ENCODE data around the gene FNDC8. TPM values are rescaled to one million over a fixed set of nuclear protein-coding genes. Genes with fewer than 3 reads are reported as not detected.

The FNDC8 gene
- total RNA-seq, 2 experiments from 2014 or later: not detected

- Histone ChIP-seq H3K4me3 (ENCODE audit: low read depth, low read length, poor library complexity, severe bottlenecking) (no peak overlapping the region), H3K9me3 (ENCODE audit: low read length) (no peaks in the 10 kb centered on the region), H3K79me2 (ENCODE audit: insufficient read depth, low read depth, low read length) (no peaks in the 10 kb centered on the region), H3K4me2 (ENCODE audit: low read length) (no peak overlapping the region), H4K20me1 (ENCODE audit: insufficient read depth, low read length) (no peaks in the 10 kb centered on the region), H3K36me3 (ENCODE audit: insufficient read depth, low read length) (peaks cover 80% of the 10 kb centered on the region), H3K4me1 (ENCODE audit: insufficient read depth, low read length, poor library complexity, severe bottlenecking) (no peaks in the 10 kb centered on the region), H3K9me2 (ENCODE audit: insufficient read depth, low read length) (no peaks in the 10 kb centered on the region), H2AFZ (ENCODE audit: low read length) (no peak overlapping the region), H3K27ac (ENCODE audit: low read depth, low read length, poor library complexity, severe bottlenecking) (no peak overlapping the region)
- no peak for DNase-seq (ENCODE audit: low spot score)
- no TSS peak for BruUV-seq (replicated peaks)
- ChIA-PET CTCF (ENCODE audit: unreplicated experiment) (no interaction called here), POLR2A (no interaction called here)
- intact Hi-C loops (cut with micrococcal nuclease; ENCODE audit: unreplicated experiment): no loop called here
- TF ChIP-seq CTCF (conservative IDR thresholded peaks at IDR 0.05; ENCODE audit: low read length) (no peak), EZH2phosphoT487 (IDR thresholded peaks at IDR 0.05; ENCODE audit: borderline replicate concordance, low read depth, low read length) (no peak)
Observed at GRCh38 chr17:35132099-35132498, 10.7 kb downstream of the FNDC8 start.

GRCh38 chr17:35132816-35133550 is 11.6 kb downstream of the FNDC8 start:
- Histone ChIP-seq H4K20me1 (ENCODE audit: insufficient read depth, low read length) (no peaks in the 10 kb centered on the region), H3K27ac (ENCODE audit: low read depth, low read length, poor library complexity, severe bottlenecking) (no peak overlapping the region), H3K9me3 (ENCODE audit: low read length) (no peaks in the 10 kb centered on the region), H3K79me2 (ENCODE audit: insufficient read depth, low read depth, low read length) (no peaks in the 10 kb centered on the region), H3K4me1 (ENCODE audit: insufficient read depth, low read length, poor library complexity, severe bottlenecking) (no peaks in the 10 kb centered on the region), H2AFZ (ENCODE audit: low read length) (no peak overlapping the region), H3K36me3 (ENCODE audit: insufficient read depth, low read length) (peaks cover 89% of the 10 kb centered on the region), H3K4me2 (ENCODE audit: low read length) (no peak overlapping the region), H3K9me2 (ENCODE audit: insufficient read depth, low read length) (no peaks in the 10 kb centered on the region), H3K4me3 (ENCODE audit: low read depth, low read length, poor library complexity, severe bottlenecking) (no peak overlapping the region)
- ChIA-PET CTCF (ENCODE audit: unreplicated experiment) (no interaction called here), POLR2A (no interaction called here)
- intact Hi-C loops (cut with micrococcal nuclease; ENCODE audit: unreplicated experiment): no loop called here
- TF ChIP-seq EZH2phosphoT487 (IDR thresholded peaks at IDR 0.05; ENCODE audit: borderline replicate concordance, low read depth, low read length) (no peak), CTCF (conservative IDR thresholded peaks at IDR 0.05; ENCODE audit: low read length) (no peak)
- no peak for DNase-seq (ENCODE audit: low spot score)
- no TSS peak for BruUV-seq (replicated peaks)

GRCh38 chr17:35135322-35135721 is 13.9 kb downstream of the FNDC8 start:
- Histone ChIP-seq H3K36me3 (ENCODE audit: insufficient read depth, low read length) (peaks cover 99% of the 10 kb centered on the region), H3K4me2 (ENCODE audit: low read length) (no peak overlapping the region), H3K4me3 (ENCODE audit: low read depth, low read length, poor library complexity, severe bottlenecking) (no peak overlapping the region), H2AFZ (ENCODE audit: low read length) (no peak overlapping the region), H3K4me1 (ENCODE audit: insufficient read depth, low read length, poor library complexity, severe bottlenecking) (peaks cover 8% of the 10 kb centered on the region), H4K20me1 (ENCODE audit: insufficient read depth, low read length) (peaks cover 4% of the 10 kb centered on the region; the same call in 1 of the 2 replicates), H3K79me2 (ENCODE audit: insufficient read depth, low read depth, low read length) (peaks cover 13% of the 10 kb centered on the region), H3K9me2 (ENCODE audit: insufficient read depth, low read length) (no peaks in the 10 kb centered on the region), H3K9me3 (ENCODE audit: low read length) (no peaks in the 10 kb centered on the region), H3K27ac (ENCODE audit: low read depth, low read length, poor library complexity, severe bottlenecking) (no peak overlapping the region)
- no peak for DNase-seq (ENCODE audit: low spot score)
- no TSS peak for BruUV-seq (replicated peaks)
- CTCF ChIA-PET (ENCODE audit: unreplicated experiment): no interaction called here
- intact Hi-C loops (cut with micrococcal nuclease; ENCODE audit: unreplicated experiment): no loop called here
- POLR2A ChIA-PET: no interaction called here
- no peak for TF ChIP-seq CTCF (conservative IDR thresholded peaks at IDR 0.05; ENCODE audit: low read length)
- no peak for TF ChIP-seq EZH2phosphoT487 (IDR thresholded peaks at IDR 0.05; ENCODE audit: borderline replicate concordance, low read depth, low read length)

All from OCI-LY7 (cell line).